GM12801 (cell line): ENCODE results near the gene MPPE1.

ENCODE experiments used
- CTCF ChIP-seq: IDR thresholded peaks from one replicate; pipeline ENCODE4 v1.5.1; 2011; ENCODE audit warnings: control low read depth; ENCODE audit not compliant: insufficient read length; ENCODE audit errors: extremely low read depth

The MPPE1 gene

GRCh38 chr18:11908182-11909060 lies at the start of gene MPPE1:
Gene MPPE1, minus strand, starts transcription at chr18:11908317. Its CDS starts 11,053 bp downstream, at chr18:11897264.
- no peak for TF ChIP-seq CTCF

- no peak for TF ChIP-seq CTCF
Observed at GRCh38 chr18:11957636-11958035, 49.5 kb upstream of the MPPE1 start.

- no peak for TF ChIP-seq CTCF
Observed at GRCh38 chr18:11956371-11957308, 48.5 kb upstream of the MPPE1 start.

- TF ChIP-seq CTCF, result no peak
Observed at GRCh38 chr18:11955239-11956029, 47.3 kb upstream of the MPPE1 start.

- TF ChIP-seq CTCF, result no peak
Observed at GRCh38 chr18:11953113-11953512, 45.0 kb upstream of the MPPE1 start.

- no peak for TF ChIP-seq CTCF
Observed at GRCh38 chr18:11951390-11951851, 43.3 kb upstream of the MPPE1 start.
